Regular cardiac myocyte (primary cell): ENCODE measurements around the gene ZXDB. TPM values are rescaled to one million over a fixed set of nuclear protein-coding genes. Genes with fewer than 3 reads are reported as not detected.

Source experiments
- total RNA-seq: library from RNA; depleted of rRNA; stranded (reverse); fragments of >200 nt; gene quantifications from 2 replicates; pipeline ENCODE4 v1.2.3, GENCODE V29; 2014

The ZXDB gene
- 8.4 and 9.6 TPM in 2 replicates for total RNA-seq

GRCh38 chrX:57591284-57592159, at the start of gene ZXDB:
Gene ZXDB, plus strand, starts transcription at chrX:57592011. Its CDS starts 38 bp downstream, at chrX:57592049.

Other genes starting within 250 kb of the ZXDB start
- gene NLRP2B, start 88.2 kb downstream of the ZXDB start, total RNA-seq = not detected in 2 replicates